ENCODE measurements around the gene JMJD8. TPM values are rescaled to one million over a fixed set of nuclear protein-coding genes. Genes with fewer than 3 reads are reported as not detected.

Gene JMJD8
- total and polyA plus RNA-seq, 11 donors: 36.2 to 103 (median 44.1) TPM

GRCh38 chr16:674968-675883 is 8.9 kb downstream of the JMJD8 start, which contains the start of gene RHBDL1:
Gene RHBDL1 (plus strand): TSS chr16:675671. CDS start chr16:675791, 120 bp downstream.
- 5 to 11% (median 6%) methylated on average over 12 to 73 of the region's 73 CpGs for WGBS, 4 donors
- Histone ChIP-seq H3K36me3 (peaks cover 0 to 40% (median 36%) of the 10 kb centered on the region in 9 donors), H3K4me1 (peaks cover 0 to 32% (median 14%) of the 10 kb centered on the region in 12 donors), H3K4me3 (peak within 1 kb of the TSS in 10 of 12 donors; percentile 30 to 57 (median 44)), H3K9me3 (no peaks in the 10 kb centered on the region), H3K27me3 (no peaks in the 10 kb centered on the region), H3K27ac (peak within 1 kb of the TSS in 8 of 12 donors; percentile 33 to 76 (median 54))
- intact Hi-C loops (cut with DNase I): no loop called here
- no peak for ATAC-seq
- TF ChIP-seq CTCF (IDR thresholded peaks at IDR 0.05) (no peak), POLR2A (IDR thresholded peaks at IDR 0.05) (no peak)
- DNase-seq: no peak

- Histone ChIP-seq H3K4me3 (no peak overlapping the region), H3K36me3 (peaks cover 0 to 49% (median 45%) of the 10 kb centered on the region in 9 donors), H3K4me1 (peaks cover 0 to 34% (median 13%) of the 10 kb centered on the region in 12 donors), H3K9me3 (no peaks in the 10 kb centered on the region), H3K27ac (peak overlapping the region in 7 of 12 donors; percentile 33 to 76 (median 65)), H3K27me3 (no peaks in the 10 kb centered on the region)
- WGBS, 4 donors: 60 to 68% (median 65%) methylated on average over 9 to 22 of the region's 22 CpGs
- intact Hi-C loops (cut with DNase I): no loop called here
- DNase-seq (peak in 1 of 5 donors; percentile 72), ATAC-seq (peak; percentile 1 to 43 (median 14))
- TF ChIP-seq CTCF (IDR thresholded peaks at IDR 0.05) (no peak), POLR2A (IDR thresholded peaks at IDR 0.05) (no peak)
Observed at GRCh38 chr16:674214-674881, 9.8 kb downstream of the JMJD8 start.

GRCh38 chr16:673399-673991 is 10.6 kb downstream of the JMJD8 start:
- TF ChIP-seq CTCF (IDR thresholded peaks at IDR 0.05): no peak
- no peak for TF ChIP-seq POLR2A (IDR thresholded peaks at IDR 0.05)
- peaks cover 3 to 36% (median 19%) of the 10 kb centered on the region in 12 donors for H3K4me1 ChIP-seq
- 90 to 98% (median 92%) methylated on average over 7 to 18 of the region's 18 CpGs for WGBS, 4 donors
- H3K27me3 ChIP-seq: no peaks in the 10 kb centered on the region
- intact Hi-C loops (cut with DNase I): no loop called here
- no peaks in the 10 kb centered on the region for H3K9me3 ChIP-seq
- ATAC-seq (no peak), DNase-seq (no peak)
- no peak overlapping the region for H3K4me3 ChIP-seq
- peaks cover 0 to 53% (median 47%) of the 10 kb centered on the region in 9 donors for H3K36me3 ChIP-seq
- no peak overlapping the region for H3K27ac ChIP-seq
